ENCODE measurements around the gene OSBPL6.

DNA sequence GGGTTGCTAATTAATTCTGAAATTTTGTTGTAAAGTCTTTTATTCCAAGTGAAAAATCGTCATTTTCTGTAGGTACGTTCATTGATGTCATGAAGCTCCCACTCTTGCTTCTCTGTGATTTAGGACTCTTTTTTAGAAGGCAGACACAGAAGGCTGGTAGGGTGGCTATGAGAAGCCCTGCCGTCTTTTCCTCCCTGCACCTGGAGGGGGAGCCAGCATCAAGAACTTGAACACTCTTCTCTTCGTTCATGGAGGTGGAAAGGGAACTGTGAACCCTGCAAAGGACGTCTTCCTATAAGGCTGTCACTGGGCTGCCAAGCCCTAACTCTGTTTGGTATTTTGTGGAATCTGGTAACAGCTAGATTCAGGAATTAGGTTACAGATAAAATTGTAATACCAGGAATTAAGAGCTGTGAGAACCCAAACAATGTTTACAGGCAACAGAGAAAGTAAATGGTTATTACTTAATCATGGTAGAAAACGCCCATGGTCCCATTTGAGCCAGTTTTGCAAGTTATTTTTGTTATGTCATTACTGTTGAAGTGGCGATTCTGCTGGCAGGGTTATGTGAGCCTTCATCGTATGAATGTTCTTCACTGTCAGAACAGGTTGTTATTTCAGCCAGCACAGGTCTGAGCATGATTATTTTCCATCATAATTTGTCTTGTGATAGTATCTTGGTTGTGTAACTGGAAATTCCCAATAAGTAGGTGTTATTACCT is 112.2 kb downstream of the OSBPL6 start:
- no peak for TF ChIP-seq POLR2A (IDR thresholded peaks at IDR 0.05)
- TF ChIP-seq, protein P1, sequence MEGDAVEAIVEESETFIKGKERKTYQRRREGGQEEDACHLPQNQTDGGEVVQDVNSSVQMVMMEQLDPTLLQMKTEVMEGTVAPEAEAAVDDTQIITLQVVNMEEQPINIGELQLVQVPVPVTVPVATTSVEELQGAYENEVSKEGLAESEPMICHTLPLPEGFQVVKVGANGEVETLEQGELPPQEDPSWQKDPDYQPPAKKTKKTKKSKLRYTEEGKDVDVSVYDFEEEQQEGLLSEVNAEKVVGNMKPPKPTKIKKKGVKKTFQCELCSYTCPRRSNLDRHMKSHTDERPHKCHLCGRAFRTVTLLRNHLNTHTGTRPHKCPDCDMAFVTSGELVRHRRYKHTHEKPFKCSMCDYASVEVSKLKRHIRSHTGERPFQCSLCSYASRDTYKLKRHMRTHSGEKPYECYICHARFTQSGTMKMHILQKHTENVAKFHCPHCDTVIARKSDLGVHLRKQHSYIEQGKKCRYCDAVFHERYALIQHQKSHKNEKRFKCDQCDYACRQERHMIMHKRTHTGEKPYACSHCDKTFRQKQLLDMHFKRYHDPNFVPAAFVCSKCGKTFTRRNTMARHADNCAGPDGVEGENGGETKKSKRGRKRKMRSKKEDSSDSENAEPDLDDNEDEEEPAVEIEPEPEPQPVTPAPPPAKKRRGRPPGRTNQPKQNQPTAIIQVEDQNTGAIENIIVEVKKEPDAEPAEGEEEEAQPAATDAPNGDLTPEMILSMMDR (IDR thresholded peaks at IDR 0.05): peak in 3 of 4 experiments; percentile 11 to 17 (median 13)

All from uterus (tissue), 2 donors.